ENCODE data around the gene AHRR. TPM values are rescaled to one million over a fixed set of nuclear protein-coding genes. Genes with fewer than 3 reads are reported as not detected.

AHRR gene
- total RNA-seq, 2 donors from 2014 or later: 0.12 to 0.30 TPM

DNA sequence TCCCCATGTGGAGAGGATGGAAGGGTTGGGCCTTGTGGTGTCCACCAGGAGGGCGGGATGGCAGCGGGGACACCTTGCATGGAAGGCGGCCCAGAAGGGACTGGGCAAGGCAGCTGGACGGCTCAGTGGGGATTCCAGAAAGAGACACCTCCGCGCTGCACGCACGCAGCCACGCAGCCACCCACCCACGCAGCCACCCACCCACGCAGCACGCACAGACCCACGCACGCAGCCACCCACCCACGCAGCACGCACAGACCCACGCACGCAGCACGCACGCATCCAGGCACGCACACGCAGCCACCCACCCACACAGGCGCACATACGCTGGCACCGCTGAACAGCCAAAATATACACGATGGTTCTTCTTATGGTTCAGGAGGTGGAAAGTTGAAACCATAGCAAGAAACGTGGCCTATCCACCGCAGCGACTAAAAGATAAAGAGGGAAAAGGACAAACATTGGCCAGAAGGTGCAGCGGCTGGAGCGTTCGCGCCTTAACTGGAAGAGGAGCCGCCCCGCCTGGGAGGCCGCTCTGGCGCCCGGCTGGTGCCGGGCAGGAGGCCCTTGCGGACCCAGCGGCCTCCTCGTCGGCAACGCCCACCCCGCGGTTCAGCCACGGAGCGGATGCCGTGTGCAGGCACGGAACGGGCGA lies 99.2 kb downstream of the AHRR start:
- H3K9me3 ChIP-seq: no peaks in the 10 kb centered on the region
- no peak overlapping the region for H3K27ac ChIP-seq
- H3K4me3 ChIP-seq: no peak overlapping the region
- DNase-seq (ENCODE audit: low spot score): no peak
- no peaks in the 10 kb centered on the region for H3K36me3 ChIP-seq
- H3K27me3 ChIP-seq: no peaks in the 10 kb centered on the region
- peaks cover 0 to 5% of the 10 kb centered on the region in 2 donors for H3K4me1 ChIP-seq
- TF ChIP-seq, protein P1, sequence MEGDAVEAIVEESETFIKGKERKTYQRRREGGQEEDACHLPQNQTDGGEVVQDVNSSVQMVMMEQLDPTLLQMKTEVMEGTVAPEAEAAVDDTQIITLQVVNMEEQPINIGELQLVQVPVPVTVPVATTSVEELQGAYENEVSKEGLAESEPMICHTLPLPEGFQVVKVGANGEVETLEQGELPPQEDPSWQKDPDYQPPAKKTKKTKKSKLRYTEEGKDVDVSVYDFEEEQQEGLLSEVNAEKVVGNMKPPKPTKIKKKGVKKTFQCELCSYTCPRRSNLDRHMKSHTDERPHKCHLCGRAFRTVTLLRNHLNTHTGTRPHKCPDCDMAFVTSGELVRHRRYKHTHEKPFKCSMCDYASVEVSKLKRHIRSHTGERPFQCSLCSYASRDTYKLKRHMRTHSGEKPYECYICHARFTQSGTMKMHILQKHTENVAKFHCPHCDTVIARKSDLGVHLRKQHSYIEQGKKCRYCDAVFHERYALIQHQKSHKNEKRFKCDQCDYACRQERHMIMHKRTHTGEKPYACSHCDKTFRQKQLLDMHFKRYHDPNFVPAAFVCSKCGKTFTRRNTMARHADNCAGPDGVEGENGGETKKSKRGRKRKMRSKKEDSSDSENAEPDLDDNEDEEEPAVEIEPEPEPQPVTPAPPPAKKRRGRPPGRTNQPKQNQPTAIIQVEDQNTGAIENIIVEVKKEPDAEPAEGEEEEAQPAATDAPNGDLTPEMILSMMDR (IDR thresholded peaks at IDR 0.05): no peak

DNA sequence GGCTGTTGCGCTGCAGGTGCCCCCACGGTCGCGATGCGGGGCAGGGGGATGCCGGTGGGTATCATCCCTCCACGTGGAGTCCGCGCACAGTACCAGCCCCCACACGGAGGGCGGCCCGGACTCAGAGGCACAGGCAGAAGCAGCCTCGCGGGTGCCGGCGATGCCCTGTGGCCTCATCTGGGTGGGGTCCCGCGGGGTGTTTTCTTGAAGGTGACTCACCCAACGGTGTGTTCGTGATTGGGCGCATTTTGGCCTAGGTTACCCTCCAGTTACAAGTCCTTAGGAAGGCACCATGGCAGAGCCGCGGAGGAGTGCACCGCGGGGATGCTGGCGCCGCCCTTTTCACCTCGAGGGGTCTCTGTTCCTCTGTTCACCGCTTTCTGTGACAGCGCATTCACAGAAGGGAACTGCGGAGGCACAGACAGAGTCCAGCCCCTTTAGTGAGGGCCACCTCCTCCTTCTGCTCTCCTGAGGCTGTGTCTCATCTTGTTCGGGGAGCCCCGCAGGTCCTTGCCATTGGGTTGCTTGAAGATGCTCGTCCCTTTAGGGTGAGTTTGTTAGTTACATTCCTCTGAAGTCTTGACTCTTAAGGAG lies 99.9 kb downstream of the AHRR start:
- H3K9me3 ChIP-seq: no peaks in the 10 kb centered on the region
- H3K36me3 ChIP-seq: no peaks in the 10 kb centered on the region
- no peak for DNase-seq (ENCODE audit: low spot score)
- H3K27me3 ChIP-seq: no peaks in the 10 kb centered on the region
- TF ChIP-seq, protein P1 (IDR thresholded peaks at IDR 0.05): no peak
- H3K4me3 ChIP-seq: no peak overlapping the region
- H3K4me1 ChIP-seq: no peaks in the 10 kb centered on the region
- no peak overlapping the region for H3K27ac ChIP-seq

DNA sequence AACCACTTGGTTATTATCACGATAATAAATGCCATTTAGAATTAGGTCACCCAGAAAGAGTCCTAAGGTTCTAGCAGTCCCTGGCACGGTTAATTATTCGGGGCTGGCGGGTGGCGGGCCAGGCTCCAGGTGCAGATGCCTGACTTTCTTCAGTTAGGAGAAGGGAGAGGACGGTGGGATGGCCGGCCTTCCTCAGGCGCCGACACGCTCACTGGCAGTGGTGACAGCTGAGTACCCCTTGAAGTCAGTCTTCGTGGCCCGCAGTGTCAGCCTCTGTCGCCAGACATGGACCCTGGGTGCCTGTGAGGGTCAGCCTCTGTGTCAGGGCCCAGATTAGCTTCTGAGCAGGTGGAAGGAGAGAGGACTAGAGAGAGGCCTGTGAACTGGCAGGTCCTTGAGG lies 100.4 kb downstream of the AHRR start:
- Histone ChIP-seq H3K36me3 (no peaks in the 10 kb centered on the region), H3K27me3 (no peaks in the 10 kb centered on the region), H3K9me3 (no peaks in the 10 kb centered on the region), H3K4me3 (no peak overlapping the region), H3K27ac (no peak overlapping the region), H3K4me1 (no peaks in the 10 kb centered on the region)
- no peak for DNase-seq (ENCODE audit: low spot score)
- TF ChIP-seq, protein P1 (IDR thresholded peaks at IDR 0.05): no peak

DNA sequence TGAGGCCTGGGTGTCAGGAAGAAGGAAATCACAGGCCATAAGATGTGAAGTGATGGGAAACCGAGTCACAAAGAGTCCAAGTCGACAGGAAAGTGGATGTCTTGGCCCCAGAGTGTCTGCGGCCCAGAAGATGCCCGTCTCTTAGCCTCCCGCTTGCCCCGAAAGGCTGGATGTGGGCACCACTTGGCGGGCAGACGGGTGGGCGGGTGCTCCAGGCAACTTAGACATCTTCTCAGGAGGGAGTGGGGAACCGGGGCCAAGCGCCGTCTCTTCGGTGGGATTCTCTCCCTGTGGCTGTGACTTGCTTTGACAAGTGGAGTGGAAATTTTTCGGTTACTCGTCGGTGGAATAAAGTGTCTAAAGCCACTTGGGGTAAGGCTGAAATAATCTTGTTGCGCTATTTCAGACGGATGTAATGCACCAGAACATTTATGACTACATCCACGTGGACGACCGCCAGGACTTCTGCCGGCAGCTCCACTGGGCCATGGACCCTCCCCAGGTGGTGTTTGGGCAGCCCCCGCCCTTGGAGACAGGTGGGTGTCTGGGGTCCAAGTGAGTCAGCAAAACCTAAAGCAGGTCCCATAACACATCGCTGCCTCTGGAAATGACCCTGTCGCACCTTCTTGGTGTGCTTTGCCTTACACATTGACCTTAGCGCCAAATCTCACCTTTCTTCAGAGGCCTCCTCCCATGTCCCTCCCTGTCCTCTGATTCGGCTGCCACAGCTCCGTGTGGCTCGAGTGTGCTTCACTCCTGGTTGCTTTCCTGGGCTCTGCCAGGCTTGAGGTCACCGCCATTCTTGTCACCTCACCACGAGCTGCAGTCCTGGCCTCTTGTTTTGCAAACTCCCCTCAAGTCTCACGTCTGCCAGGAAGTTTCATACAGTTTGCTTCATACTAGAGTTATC lies 101.1 kb downstream of the AHRR start:
- H3K27me3 ChIP-seq: no peaks in the 10 kb centered on the region
- no peaks in the 10 kb centered on the region for H3K9me3 ChIP-seq
- TF ChIP-seq, protein P1 (IDR thresholded peaks at IDR 0.05): no peak
- no peak overlapping the region for H3K4me3 ChIP-seq
- H3K27ac ChIP-seq: no peak overlapping the region
- no peak for DNase-seq (ENCODE audit: low spot score)
- no peaks in the 10 kb centered on the region for H3K4me1 ChIP-seq
- H3K36me3 ChIP-seq: no peaks in the 10 kb centered on the region

DNA sequence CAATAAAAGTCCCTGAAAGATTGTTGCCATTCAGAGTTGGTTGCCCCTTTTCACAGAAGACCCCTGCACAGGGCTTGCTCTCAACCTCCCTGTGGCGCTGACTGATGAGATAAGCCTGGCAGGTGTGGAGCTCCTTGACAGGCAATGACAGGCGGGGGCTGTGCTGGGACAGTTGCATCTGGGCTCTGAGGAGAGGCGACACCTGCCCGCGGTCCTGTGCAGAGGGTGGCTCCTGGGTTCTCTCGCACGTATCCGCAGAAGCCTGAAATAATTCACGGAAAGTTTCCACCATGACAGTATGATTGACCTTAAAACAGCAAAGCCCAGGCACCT lies 101.7 kb downstream of the AHRR start:
- Histone ChIP-seq H3K9me3 (no peaks in the 10 kb centered on the region), H3K27ac (no peak overlapping the region), H3K4me1 (no peaks in the 10 kb centered on the region), H3K4me3 (no peak overlapping the region), H3K27me3 (no peaks in the 10 kb centered on the region), H3K36me3 (no peaks in the 10 kb centered on the region)
- DNase-seq (ENCODE audit: low spot score): no peak
- TF ChIP-seq, protein P1 (IDR thresholded peaks at IDR 0.05): no peak
